H9 (cell line): Measurements from ENCODE around the gene CLINT1. TPM values are rescaled to one million over a fixed set of nuclear protein-coding genes. Genes with fewer than 3 reads are reported as not detected.

Source experiments
- DNase-seq: peaks from one replicate; pipeline ENCODE4 v3.0.0-alpha.2; 2017
- H2AFZ ChIP-seq: one replicate; pipeline ENCODE4 v1.6.1; 2013; ENCODE audit warnings: mild to moderate bottlenecking, low read length, control low read depth, moderate library complexity
- H2AK5ac ChIP-seq: 2 replicates; pipeline ENCODE4 v1.6.1; 2013; ENCODE audit warnings: low read length, control low read depth, mixed read lengths; ENCODE audit not compliant: insufficient read length
- H2BK120ac ChIP-seq: one replicate; pipeline ENCODE4 v1.6.1; 2013; ENCODE audit warnings: low read depth, mild to moderate bottlenecking, low read length, control low read depth, inconsistent platforms; ENCODE audit not compliant: poor library complexity, severe bottlenecking
- H2BK12ac ChIP-seq: 2 replicates; pipeline ENCODE4 v1.6.1; 2013; ENCODE audit warnings: low read length, control low read depth, mixed read lengths, low read depth; ENCODE audit not compliant: insufficient read length
- H2BK15ac ChIP-seq: 2 replicates; pipeline ENCODE4 v1.6.1; 2013; ENCODE audit warnings: low read depth, low read length, control low read depth
- H2BK20ac ChIP-seq: one replicate; pipeline ENCODE4 v1.6.1; 2013; ENCODE audit warnings: low read depth, mild to moderate bottlenecking, low read length, control low read depth, inconsistent platforms; ENCODE audit not compliant: poor library complexity, severe bottlenecking
- H2BK5ac ChIP-seq: 2 replicates; pipeline ENCODE4 v1.6.1; 2013; ENCODE audit warnings: low read length, control low read depth, mixed read lengths; ENCODE audit not compliant: insufficient read length
- H3K14ac ChIP-seq: 2 replicates; pipeline ENCODE4 v1.6.1; 2013; ENCODE audit warnings: low read length, control low read depth; ENCODE audit not compliant: insufficient read depth
- H3K18ac ChIP-seq: 2 replicates; pipeline ENCODE4 v1.6.1; 2013; ENCODE audit warnings: low read depth, mild to moderate bottlenecking, mixed read lengths, low read length, control low read depth; ENCODE audit not compliant: insufficient read length
- H3K23ac ChIP-seq: 2 replicates; pipeline ENCODE4 v1.6.1; 2013; ENCODE audit warnings: low read length, control low read depth, mixed read lengths, low read depth; ENCODE audit not compliant: insufficient read length
- H3K23me2 ChIP-seq: 2 replicates; pipeline ENCODE4 v1.6.1; 2013; ENCODE audit warnings: low read depth, mild to moderate bottlenecking, mixed read lengths, low read length, control low read depth; ENCODE audit not compliant: insufficient read length, poor library complexity, severe bottlenecking
- H3K27ac ChIP-seq: 2 replicates; pipeline ENCODE4 v1.5.1; 2013; ENCODE audit warnings: low read length, control low read depth, mixed read lengths, low read depth; ENCODE audit not compliant: insufficient read length
- H3K27me3 ChIP-seq: 2 replicates; pipeline ENCODE4 v1.6.1; 2013; ENCODE audit warnings: low read length, control low read depth, inconsistent platforms; ENCODE audit not compliant: insufficient read depth
- H3K4ac ChIP-seq: 2 replicates; pipeline ENCODE4 v1.6.1; 2013; ENCODE audit warnings: low read depth, mild to moderate bottlenecking, control low read depth, inconsistent platforms, low read length, moderate library complexity
- H3K4me1 ChIP-seq: 2 replicates; pipeline ENCODE4 v1.6.1; 2013; ENCODE audit warnings: low read length, control low read depth, inconsistent platforms; ENCODE audit not compliant: insufficient read depth
- H3K4me2 ChIP-seq: 2 replicates; pipeline ENCODE4 v1.6.1; 2013; ENCODE audit warnings: low read length, control low read depth, mixed read lengths; ENCODE audit not compliant: insufficient read length, insufficient read depth
- H3K56ac ChIP-seq: 2 replicates; pipeline ENCODE4 v1.6.1; 2013; ENCODE audit warnings: low read depth, mild to moderate bottlenecking, mixed read lengths, low read length, control low read depth; ENCODE audit not compliant: insufficient read length
- H3K79me1 ChIP-seq: 2 replicates; pipeline ENCODE4 v1.6.1; 2013; ENCODE audit warnings: low read depth, mild to moderate bottlenecking, moderate library complexity, low read length, control low read depth, inconsistent platforms; ENCODE audit not compliant: insufficient read depth, poor library complexity, severe bottlenecking
- H3K79me2 ChIP-seq: 2 replicates; pipeline ENCODE4 v1.6.1; 2013; ENCODE audit warnings: low read length, control low read depth, inconsistent platforms; ENCODE audit not compliant: insufficient read depth
- H3K9ac ChIP-seq: 2 replicates; pipeline ENCODE4 v1.6.1; 2013; ENCODE audit warnings: low read length, control low read depth, mixed read lengths; ENCODE audit not compliant: insufficient read length; ENCODE audit errors: extremely low read depth
- H3K9me3 ChIP-seq: one replicate; pipeline ENCODE4 v1.6.1; 2013; ENCODE audit warnings: low read depth, low read length, inconsistent platforms; ENCODE audit not compliant: control insufficient read depth
- H3T11ph ChIP-seq: one replicate; pipeline ENCODE4 v1.6.1; 2013; ENCODE audit warnings: mild to moderate bottlenecking, low read length, control low read depth, inconsistent platforms
- H4K20me1 ChIP-seq: one replicate; pipeline ENCODE4 v1.6.1; 2013; ENCODE audit not compliant: control insufficient read depth, insufficient read length, insufficient read depth
- H4K5ac ChIP-seq: 2 replicates; pipeline ENCODE4 v1.6.1; 2013; ENCODE audit warnings: low read depth, mild to moderate bottlenecking, mixed read lengths, low read length, control low read depth; ENCODE audit not compliant: insufficient read length
- H4K8ac ChIP-seq: replicated peaks from 2 replicates; pipeline ENCODE4 v1.6.1; 2013; ENCODE audit warnings: low read length, control low read depth, mixed read lengths, low read depth; ENCODE audit not compliant: insufficient read length
- H4K91ac ChIP-seq: 2 replicates; pipeline ENCODE4 v1.6.1; 2013; ENCODE audit warnings: low read depth, mild to moderate bottlenecking, moderate library complexity, mixed read lengths, low read length, control low read depth; ENCODE audit not compliant: insufficient read length
- H3K27ac Mint-ChIP-seq, 3 experiments: 2 replicates in 2 of 3; 3 replicates in 1 of 3; pipeline ENCODE4 v1.8.0; 2020 to 2021; ENCODE audit warnings: mixed read lengths in 3 of 3, mild to moderate bottlenecking in 1 of 3, moderate library complexity in 1 of 3
- H3K27me3 Mint-ChIP-seq: 2 replicates; pipeline ENCODE4 v1.8.0; 2021; ENCODE audit warnings: low read depth, mild to moderate bottlenecking, moderate library complexity, mixed read lengths
- H3K36me3 Mint-ChIP-seq, 3 experiments: 2 replicates in 2 of 3; 3 replicates in 1 of 3; pipeline ENCODE4 v1.8.0; 2020 to 2021; ENCODE audit warnings: low read depth in 3 of 3, mixed read lengths in 3 of 3; ENCODE audit not compliant: insufficient read depth in 1 of 3
- H3K4me1 Mint-ChIP-seq, 2 experiments: 2 replicates each; pipeline ENCODE4 v1.8.0; 2020; ENCODE audit warnings: mixed read lengths in 2 of 2
- H3K4me3 Mint-ChIP-seq, 2 experiments: 2 replicates in 1 of 2; 3 replicates in 1 of 2; pipeline ENCODE4 v1.8.0; 2020 to 2021; ENCODE audit warnings: mild to moderate bottlenecking in 2 of 2, mixed read lengths in 2 of 2, moderate library complexity in 1 of 2
- H3K9me3 Mint-ChIP-seq, 2 experiments: 2 replicates in 1 of 2; 3 replicates in 1 of 2; pipeline ENCODE4 v1.8.0; 2020; ENCODE audit warnings: mild to moderate bottlenecking in 2 of 2, mixed read lengths in 2 of 2, moderate library complexity in 1 of 2
- CTCF ChIP-seq: fragments of 200-600 bp; sonication (generic); conservative IDR thresholded peaks from 3 replicates; pipeline ENCODE4 v1.8.0; 2021; ENCODE audit warnings: antibody characterized with exemption, mild to moderate bottlenecking
- WGBS: extraction: QIAGEN DNeasy Blood & Tissue Kit; methylation state at CpG from one replicate; pipeline ENCODE4 v1.1.7; 2013; ENCODE audit warnings: missing lambda C conversion rate, low lambda C conversion rate, mixed read lengths; ENCODE audit not compliant: insufficient read length; ENCODE audit errors: extremely low coverage; 5-methylcytosine and 5-hydroxymethylcytosine counted together
- total RNA-seq: library from RNA; stranded (reverse); gene quantifications from 2 replicates; pipeline ENCODE4 v1.2.1, GENCODE V29; 2021

CLINT1 gene
- total RNA-seq, 1 experiment from 2014 or later, result 79.1 TPM

GRCh38 chr5:157778121-157778805 lies 80.7 kb downstream of the CLINT1 start:
- Histone ChIP-seq H3K27ac (no peak overlapping the region), H3K23ac (no peak overlapping the region), H2AK5ac (no peak overlapping the region), H4K8ac (no peak overlapping the region), H3K56ac (no peak overlapping the region), H2BK12ac (no peak overlapping the region), H2BK5ac (no peak overlapping the region), H2AFZ (no peak overlapping the region), H3K14ac (no peak overlapping the region), H2BK20ac (no peak overlapping the region), H3K23me2 (no peaks in the 10 kb centered on the region), H3K4me2 (no peak overlapping the region), H3K18ac (no peak overlapping the region), H3K9me3 (no peaks in the 10 kb centered on the region), H4K91ac (no peak overlapping the region), H2BK120ac (no peak overlapping the region), H3K27me3 (no peaks in the 10 kb centered on the region), H3T11ph (no peak overlapping the region), H3K4me1 (no peaks in the 10 kb centered on the region; the same call in 1 of the 2 replicates), H4K20me1 (no peaks in the 10 kb centered on the region), H4K5ac (no peak overlapping the region), H3K9ac (no peak overlapping the region), H3K4ac (no peak overlapping the region), H3K79me2 (no peaks in the 10 kb centered on the region; the same call in 1 of the 2 replicates), H3K79me1 (no peaks in the 10 kb centered on the region), H2BK15ac (no peak overlapping the region)
- Mint-ChIP-seq H3K4me1 (peaks cover 6% of the 10 kb centered on the region in 2 experiments), H3K36me3 (no peaks in the 10 kb centered on the region), H3K27me3 (no peaks in the 10 kb centered on the region; the same call in 1 of the 2 replicates), H3K9me3 (no peaks in the 10 kb centered on the region), H3K27ac (no peak overlapping the region; a peak in 1 of 7 replicates), H3K4me3 (no peak overlapping the region)
- WGBS, result no CpG with 5 or more reads among the region's 8 CpGs
- TF ChIP-seq CTCF, result no peak
- no peak for DNase-seq
